DOHH2 (cell line): ENCODE results near the gene TLR9.

Experiments
- H3F3A ChIP-seq: fragments of 200-600 bp; sonication (generic), shearing (Covaris generic); 2 replicates; pipeline ENCODE4 v1.6.0; 2016; ENCODE audit warnings: antibody characterized with exemption, mild to moderate bottlenecking; ENCODE audit not compliant: control insufficient read depth, insufficient read depth
- H3K27ac ChIP-seq: fragments of 200-600 bp; sonication (generic); 2 replicates; pipeline ENCODE4 v1.5.1; 2014; ENCODE audit warnings: low read depth, mild to moderate bottlenecking, low read length, moderate library complexity
- H3K27me3 ChIP-seq: fragments of 200-600 bp; sonication (generic); 2 replicates; pipeline ENCODE4 v1.6.1; 2014; ENCODE audit warnings: mild to moderate bottlenecking, low read length, mixed read lengths; ENCODE audit not compliant: control insufficient read depth
- H3K36me3 ChIP-seq: fragments of 200-600 bp; sonication (generic); 2 replicates; pipeline ENCODE4 v1.6.1; 2014; ENCODE audit warnings: mild to moderate bottlenecking, low read length, moderate library complexity, mixed read lengths; ENCODE audit not compliant: control insufficient read depth
- H3K4me1 ChIP-seq: fragments of 200-600 bp; sonication (generic); 2 replicates; pipeline ENCODE4 v1.6.1; 2014; ENCODE audit warnings: mild to moderate bottlenecking, low read length, mixed read lengths; ENCODE audit not compliant: control insufficient read depth
- H3K4me2 ChIP-seq: fragments of 200-600 bp; sonication (generic); 2 replicates; pipeline ENCODE4 v1.6.0; 2014; ENCODE audit warnings: mild to moderate bottlenecking, low read length, moderate library complexity
- H3K4me3 ChIP-seq: fragments of 200-600 bp; sonication (generic); 2 replicates; pipeline ENCODE4 v1.5.1; 2014; ENCODE audit warnings: mild to moderate bottlenecking, low read length, mixed read lengths
- H3K79me2 ChIP-seq: fragments of 200-600 bp; sonication (generic); 2 replicates; pipeline ENCODE4 v1.6.1; 2014; ENCODE audit warnings: mild to moderate bottlenecking, low read length, mixed read lengths; ENCODE audit not compliant: control insufficient read depth
- H3K9me2 ChIP-seq: fragments of 200-600 bp; sonication (generic); replicated peaks from 2 replicates; pipeline ENCODE4 v1.6.1; 2014; ENCODE audit warnings: mild to moderate bottlenecking, low read length, mixed read lengths; ENCODE audit not compliant: control insufficient read depth
- H3K9me3 ChIP-seq: fragments of 200-600 bp; sonication (generic); 2 replicates; pipeline ENCODE4 v1.6.1; 2014; ENCODE audit warnings: antibody characterized with exemption, low read length, mixed read lengths; ENCODE audit not compliant: control insufficient read depth, insufficient read depth
- H4K20me1 ChIP-seq: fragments of 200-600 bp; sonication (generic); 2 replicates; pipeline ENCODE4 v1.6.0; 2014; ENCODE audit warnings: low read depth, mild to moderate bottlenecking, antibody characterized with exemption, low read length, moderate library complexity; ENCODE audit not compliant: control insufficient read depth, insufficient read depth
- EZH2phosphoT487 ChIP-seq: fragments of 200-600 bp; sonication (generic); IDR thresholded peaks from 2 replicates; pipeline ENCODE4 v1.6.1; 2017; ENCODE audit warnings: borderline replicate concordance, mild to moderate bottlenecking, antibody characterized with exemption, low read length, moderate library complexity, mixed read lengths
- TF ChIP-seq, protein P1 (sequence below): fragments of 200-600 bp; sonication (generic); IDR thresholded peaks from one replicate; pipeline ENCODE4 v1.5.1; 2014; ENCODE audit warnings: antibody characterized with exemption, mild to moderate bottlenecking, low read depth, low read length; ENCODE audit not compliant: poor library complexity, severe bottlenecking

TLR9 gene

DNA sequence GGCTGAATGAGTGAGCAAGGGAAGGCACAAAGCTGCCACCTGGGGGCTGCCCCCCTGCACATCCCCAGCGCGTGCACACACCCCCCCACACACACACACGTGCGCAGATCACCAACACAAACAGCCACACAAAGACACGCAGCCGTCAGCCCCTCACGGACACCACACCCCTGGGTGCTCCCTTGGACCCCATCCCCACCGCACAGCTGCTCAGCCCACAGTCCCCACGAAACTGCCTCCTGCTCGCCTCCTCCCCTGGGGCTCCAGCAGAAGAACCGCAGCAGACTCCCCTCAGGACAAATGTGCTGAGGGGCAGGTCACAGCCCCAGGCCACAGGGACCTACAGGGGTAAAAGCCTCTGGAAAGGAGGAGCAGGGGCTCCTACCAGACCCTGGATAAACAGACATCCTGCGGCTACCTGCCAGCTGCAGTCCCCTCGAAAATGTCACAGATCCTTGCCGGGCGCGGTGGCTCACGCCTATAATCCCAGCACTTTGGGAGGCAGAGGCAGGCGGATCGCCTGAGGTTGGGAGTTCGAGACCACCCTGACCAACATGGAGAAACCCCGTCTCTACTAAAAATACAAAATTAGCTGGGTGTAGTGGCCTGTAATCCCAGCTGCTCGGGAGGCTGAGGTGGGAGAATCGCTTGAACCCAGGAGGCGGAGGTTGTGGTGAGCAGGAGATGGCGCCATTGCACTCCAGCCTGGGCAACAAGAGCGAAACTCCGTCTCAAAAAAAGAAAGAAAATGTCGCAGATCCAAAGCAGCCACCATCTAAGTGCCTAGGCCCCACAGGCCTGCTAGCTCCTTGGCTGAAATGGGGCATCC is 7.0 kb upstream of the TLR9 start:
- peaks cover 14% of the 10 kb centered on the region for H3K4me1 ChIP-seq
- H3K4me2 ChIP-seq, result no peak overlapping the region
- H3K4me3 ChIP-seq, result no peak overlapping the region
- peaks cover 4% of the 10 kb centered on the region; the same call in 1 of the 2 replicates for H3F3A ChIP-seq
- H3K79me2 ChIP-seq, result peaks cover 18% of the 10 kb centered on the region
- no peaks in the 10 kb centered on the region for H4K20me1 ChIP-seq
- no peaks in the 10 kb centered on the region for H3K9me3 ChIP-seq
- no peaks in the 10 kb centered on the region for H3K9me2 ChIP-seq
- H3K27me3 ChIP-seq, result no peaks in the 10 kb centered on the region
- TF ChIP-seq, protein P1, sequence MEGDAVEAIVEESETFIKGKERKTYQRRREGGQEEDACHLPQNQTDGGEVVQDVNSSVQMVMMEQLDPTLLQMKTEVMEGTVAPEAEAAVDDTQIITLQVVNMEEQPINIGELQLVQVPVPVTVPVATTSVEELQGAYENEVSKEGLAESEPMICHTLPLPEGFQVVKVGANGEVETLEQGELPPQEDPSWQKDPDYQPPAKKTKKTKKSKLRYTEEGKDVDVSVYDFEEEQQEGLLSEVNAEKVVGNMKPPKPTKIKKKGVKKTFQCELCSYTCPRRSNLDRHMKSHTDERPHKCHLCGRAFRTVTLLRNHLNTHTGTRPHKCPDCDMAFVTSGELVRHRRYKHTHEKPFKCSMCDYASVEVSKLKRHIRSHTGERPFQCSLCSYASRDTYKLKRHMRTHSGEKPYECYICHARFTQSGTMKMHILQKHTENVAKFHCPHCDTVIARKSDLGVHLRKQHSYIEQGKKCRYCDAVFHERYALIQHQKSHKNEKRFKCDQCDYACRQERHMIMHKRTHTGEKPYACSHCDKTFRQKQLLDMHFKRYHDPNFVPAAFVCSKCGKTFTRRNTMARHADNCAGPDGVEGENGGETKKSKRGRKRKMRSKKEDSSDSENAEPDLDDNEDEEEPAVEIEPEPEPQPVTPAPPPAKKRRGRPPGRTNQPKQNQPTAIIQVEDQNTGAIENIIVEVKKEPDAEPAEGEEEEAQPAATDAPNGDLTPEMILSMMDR, result no peak
- TF ChIP-seq EZH2phosphoT487, result no peak
- peaks cover 51% of the 10 kb centered on the region for H3K36me3 ChIP-seq
- no peak overlapping the region for H3K27ac ChIP-seq

DNA sequence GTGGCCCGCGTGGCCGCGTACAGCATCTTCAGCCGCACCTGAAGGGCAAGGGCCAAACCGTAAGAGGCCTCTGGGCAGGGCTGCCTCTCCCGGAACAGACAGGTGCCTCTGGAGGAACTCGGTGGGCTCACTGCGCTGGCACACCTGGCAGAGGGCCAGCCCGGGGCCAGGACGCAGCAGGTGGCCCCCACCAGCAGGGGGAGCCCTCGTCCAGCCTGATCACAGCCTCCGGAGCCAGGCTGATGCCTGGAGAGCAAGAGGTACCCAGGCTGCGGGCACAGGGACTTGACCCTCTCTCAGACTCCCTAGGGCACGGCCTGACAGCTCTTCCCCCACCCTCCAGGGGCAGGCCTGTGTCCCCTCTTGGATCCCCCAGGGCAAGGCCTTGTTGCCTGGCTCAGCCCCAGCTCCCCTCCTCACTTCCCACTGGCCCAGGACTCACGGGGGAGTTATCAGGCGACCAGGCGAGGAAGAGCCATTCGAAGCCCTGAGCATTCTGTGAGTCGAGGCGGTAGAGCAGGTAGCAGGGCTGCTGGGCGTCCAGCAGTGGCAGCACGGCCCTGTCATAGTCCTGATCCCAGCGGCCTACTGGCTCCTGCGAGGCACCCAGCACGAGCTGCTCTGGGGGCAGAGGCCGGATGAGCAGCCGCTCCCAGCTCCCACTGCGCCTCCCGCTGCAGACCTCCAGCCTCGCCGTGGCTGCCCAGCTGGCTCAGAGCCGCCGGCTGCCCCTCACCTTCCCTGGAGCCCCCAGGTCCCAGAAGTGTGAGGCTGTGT is 6.2 kb upstream of the TLR9 start:
- Histone ChIP-seq H3K4me2 (no peak overlapping the region), H3K27me3 (no peaks in the 10 kb centered on the region), H4K20me1 (no peaks in the 10 kb centered on the region), H3K27ac (no peak overlapping the region), H3K79me2 (peaks cover 10% of the 10 kb centered on the region), H3K36me3 (peaks cover 56% of the 10 kb centered on the region), H3K9me2 (no peaks in the 10 kb centered on the region), H3K4me3 (no peak overlapping the region), H3F3A (peaks cover 7% of the 10 kb centered on the region), H3K9me3 (no peaks in the 10 kb centered on the region), H3K4me1 (peaks cover 19% of the 10 kb centered on the region)
- TF ChIP-seq EZH2phosphoT487, result no peak
- TF ChIP-seq, protein P1, result peak; percentile 97

DNA sequence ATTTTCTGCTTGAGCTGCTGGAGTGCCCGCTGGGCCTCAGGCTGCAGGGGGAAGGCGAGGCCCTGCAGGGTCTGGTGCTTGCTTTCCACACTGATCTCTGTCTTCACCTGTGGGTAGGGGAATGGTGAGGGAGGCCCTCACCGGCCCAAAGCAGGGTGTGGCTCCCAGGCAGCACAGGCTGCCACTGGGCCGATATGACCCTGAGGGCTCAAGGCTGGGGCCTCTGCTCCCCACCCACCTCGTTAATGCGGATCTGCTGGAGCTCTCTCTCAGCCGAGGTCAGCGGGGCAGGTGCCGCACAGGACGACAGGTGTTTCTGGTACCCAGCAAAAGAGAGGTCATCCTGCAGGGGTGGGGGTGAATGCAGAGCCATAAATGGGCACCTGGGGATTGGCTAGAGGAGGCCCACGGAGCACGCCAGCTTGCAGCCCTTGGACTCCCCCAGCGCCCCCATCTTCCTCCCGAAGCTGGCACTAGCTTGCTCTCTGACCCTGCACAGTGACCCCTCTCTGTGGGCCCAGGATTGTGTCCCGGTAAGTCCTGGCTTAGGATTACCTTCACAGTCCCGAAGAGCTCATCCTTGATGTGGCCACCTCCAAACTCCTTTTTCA is 5.5 kb upstream of the TLR9 start:
- Histone ChIP-seq H3F3A (peaks cover 14% of the 10 kb centered on the region), H3K27ac (no peak overlapping the region), H3K4me1 (peaks cover 26% of the 10 kb centered on the region), H3K9me3 (no peaks in the 10 kb centered on the region), H3K9me2 (no peaks in the 10 kb centered on the region), H4K20me1 (no peaks in the 10 kb centered on the region), H3K79me2 (peaks cover 5% of the 10 kb centered on the region), H3K36me3 (peaks cover 56% of the 10 kb centered on the region), H3K27me3 (no peaks in the 10 kb centered on the region), H3K4me3 (no peak overlapping the region), H3K4me2 (no peak overlapping the region)
- no peak for TF ChIP-seq EZH2phosphoT487
- TF ChIP-seq, protein P1, result no peak
